Kidney epithelial cell (primary cell): Measurements from ENCODE around the gene NEXMIF. TPM values are rescaled to one million over a fixed set of nuclear protein-coding genes. Genes with fewer than 3 reads are reported as not detected.
"Not testable (repeated sequence)": the region's sequence is repeated elsewhere in the genome, so short reads cannot be mapped to it uniquely, and the experiment has no call there.

Experiments
- DNase-seq: peaks from one replicate; pipeline ENCODE4 v3.0.0-alpha.2; 2010; ENCODE audit warnings: low read depth
- H3K27me3 ChIP-seq: 2 replicates; pipeline ENCODE4 v1.6.0; 2011; ENCODE audit warnings: low read length; ENCODE audit not compliant: control insufficient read depth, insufficient read depth
- H3K36me3 ChIP-seq: 2 replicates; pipeline ENCODE4 v1.5.1; 2011; ENCODE audit warnings: low read length; ENCODE audit not compliant: control insufficient read depth, insufficient read depth
- H3K4me3 ChIP-seq: 2 replicates; pipeline ENCODE4 v1.5.1; 2011; ENCODE audit warnings: low read depth, mild to moderate bottlenecking, control low read depth, low read length
- CTCF ChIP-seq: IDR thresholded peaks from 2 replicates; pipeline ENCODE4 v1.5.1; 2011; ENCODE audit warnings: mild to moderate bottlenecking, moderate library complexity, low read length, control low read depth, inconsistent platforms; ENCODE audit not compliant: insufficient read depth, poor library complexity, severe bottlenecking
- total RNA-seq: library from RNA; depleted of rRNA; stranded (reverse); fragments of >200 nt; gene quantifications from 2 replicates; pipeline ENCODE4 v1.2.3, GENCODE V29; 2015

The NEXMIF gene
- 0.21 TPM in 2 replicates for total RNA-seq

- no peak for DNase-seq
These were observed at the start of gene NEXMIF for GRCh38 chrX:74925225-74926088. Gene NEXMIF, minus strand, starts transcription at chrX:74925452.

GRCh38 chrX:74961962-74962361, 36.7 kb upstream of the NEXMIF start:
- H3K4me3 ChIP-seq, DNase-seq: not testable (repeated sequence)

More at GRCh38 chrX:74925225-74926088, at the start of gene NEXMIF:
- no peak for TF ChIP-seq CTCF
- Histone ChIP-seq H3K4me3 (peak within 1 kb of the TSS; percentile 12), H3K27me3 (peaks cover 13% of the 10 kb centered on the region), H3K36me3 (no peaks in the 10 kb centered on the region)

GRCh38 chrX:74949717-74950116, 24.5 kb upstream of the NEXMIF start:
- Histone ChIP-seq H3K36me3 (no peaks in the 10 kb centered on the region), H3K4me3 (no peak overlapping the region), H3K27me3 (no peaks in the 10 kb centered on the region)
- DNase-seq, result no peak
- TF ChIP-seq CTCF, result no peak

More at GRCh38 chrX:74961962-74962361, 36.7 kb upstream of the NEXMIF start:
- H3K36me3 ChIP-seq, H3K27me3 ChIP-seq: not testable (repeated sequence)

- TF ChIP-seq CTCF, result no peak
- Histone ChIP-seq H3K4me3 (no peak overlapping the region), H3K36me3 (no peaks in the 10 kb centered on the region), H3K27me3 (no peaks in the 10 kb centered on the region)
- DNase-seq, result no peak
These were observed 15.2 kb upstream of the NEXMIF start for GRCh38 chrX:74940414-74940813.

- H3K4me3 ChIP-seq, result no peak overlapping the region
- peaks cover 2% of the 10 kb centered on the region for H3K27me3 ChIP-seq
- DNase-seq, result no peak
- TF ChIP-seq CTCF, result no peak
- H3K36me3 ChIP-seq, result no peaks in the 10 kb centered on the region
These were observed 6.0 kb upstream of the NEXMIF start for GRCh38 chrX:74931214-74931613.

GRCh38 chrX:74924449-74925224, 615 bp downstream of the NEXMIF start:
- no peak for TF ChIP-seq CTCF
- H3K4me3 ChIP-seq, result peak overlapping the region; percentile 12
- DNase-seq, result no peak

More at GRCh38 chrX:74924449-74925224, 615 bp downstream of the NEXMIF start:
- no peaks in the 10 kb centered on the region for H3K36me3 ChIP-seq
- peaks cover 13% of the 10 kb centered on the region for H3K27me3 ChIP-seq
